ENCODE data around the gene VSX1.

The VSX1 gene

DNA sequence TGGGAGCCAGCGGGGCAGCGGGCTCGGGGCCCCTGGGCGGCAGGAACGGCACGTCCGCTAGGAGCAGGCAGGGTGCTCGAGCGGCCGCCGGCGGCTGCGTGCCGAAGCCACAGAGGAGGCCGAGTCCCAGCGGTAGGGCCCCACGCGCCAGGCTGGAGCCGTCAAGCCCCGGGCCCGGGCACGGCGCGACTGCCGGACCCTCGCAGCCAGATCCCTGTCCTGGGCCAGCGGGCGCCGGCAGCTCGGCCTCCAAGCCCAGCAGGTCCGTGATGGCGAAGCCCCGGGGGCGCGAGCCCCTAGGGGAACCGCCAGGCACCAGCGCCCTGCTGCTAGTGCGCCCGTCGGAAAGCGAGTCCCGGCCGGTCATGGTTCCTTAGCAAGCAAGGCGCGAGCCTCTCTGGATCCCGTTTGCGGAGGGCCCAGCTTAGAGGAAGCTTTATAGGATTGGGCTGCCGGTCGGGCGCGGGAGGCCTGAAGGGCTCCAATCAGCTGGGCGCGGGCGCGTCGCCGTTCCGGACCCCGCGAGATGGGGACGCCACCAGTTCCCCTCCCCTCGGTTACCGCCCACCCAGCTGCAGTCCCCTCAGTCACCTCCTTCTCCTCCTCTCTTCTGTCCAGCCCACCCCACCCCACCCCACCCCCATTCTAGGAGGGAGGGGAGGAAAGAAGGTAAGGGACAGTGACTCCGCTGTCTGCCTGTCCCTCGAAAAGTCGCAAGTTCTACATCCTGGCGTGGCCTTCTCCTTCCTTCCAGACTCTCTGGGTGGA is at the start of gene VSX1:
Gene VSX1 (minus strand): TSS at position 412 of the 768 bp plus-strand sequence. CDS start 45 bp downstream, at position 367.
- no peak for DNase-seq (ENCODE audit: low read depth in 2 of 2)

DNA sequence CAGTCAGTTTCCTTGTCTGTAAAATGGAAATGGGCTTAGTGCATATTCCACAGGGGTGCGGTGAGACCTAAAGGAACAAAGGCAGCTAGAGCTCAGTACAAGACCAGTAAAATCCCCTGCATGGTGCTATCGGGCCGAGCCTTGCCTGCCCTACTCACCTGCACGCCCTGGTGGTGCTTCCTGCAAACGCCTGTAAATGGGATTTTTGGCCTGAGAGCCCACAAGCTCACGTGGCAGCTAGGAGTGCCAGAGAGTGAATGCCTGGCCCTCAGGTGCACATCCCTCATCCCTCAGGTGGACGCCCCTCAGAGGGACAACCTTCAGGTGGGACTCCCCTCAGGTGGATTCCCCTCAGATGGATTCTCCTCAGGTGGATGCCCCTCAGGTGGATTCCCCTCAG is 48.0 kb upstream of the VSX1 start:
- DNase-seq (ENCODE audit: low read depth in 2 of 2) = no peak

DNA sequence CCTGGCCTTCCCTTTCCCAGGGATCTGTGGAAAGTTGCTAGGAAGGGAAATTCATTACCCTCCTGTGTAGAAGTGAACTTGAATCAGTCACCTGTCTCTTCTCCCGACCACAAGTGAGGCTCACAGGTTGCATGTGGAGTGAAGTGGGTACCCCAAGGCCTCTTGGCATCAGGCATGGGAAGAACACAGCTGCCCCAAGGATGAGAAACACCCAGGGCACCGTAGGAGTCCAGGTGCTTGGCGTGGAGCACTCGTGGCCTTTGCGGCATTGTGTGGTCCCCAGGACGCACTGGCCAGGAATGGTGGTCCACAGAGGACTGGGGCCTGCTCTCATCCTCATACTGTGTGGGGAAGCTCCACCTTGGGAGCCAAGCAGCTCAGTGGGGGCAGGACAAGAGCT is 47.5 kb upstream of the VSX1 start:
- no peak for DNase-seq (ENCODE audit: low read depth in 2 of 2)

DNA sequence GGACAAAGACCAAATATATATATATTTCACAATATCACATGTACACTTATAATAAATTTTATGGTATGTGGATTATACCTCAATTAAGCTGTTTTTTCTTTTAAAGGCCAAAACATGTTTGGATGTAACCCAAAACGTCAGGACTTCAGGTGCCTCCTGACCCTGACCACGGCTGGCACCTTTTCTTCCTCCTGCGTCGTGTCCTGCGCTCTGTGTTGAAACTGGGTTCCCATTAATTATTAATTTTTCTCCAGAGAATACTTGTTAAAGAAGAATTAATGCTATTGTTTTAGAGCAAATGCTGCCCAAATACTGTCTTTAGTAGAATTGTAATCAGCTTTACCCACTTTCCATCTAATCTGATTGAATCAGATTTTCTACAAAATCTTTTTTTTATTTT is 46.7 kb upstream of the VSX1 start:
- no peak for DNase-seq (ENCODE audit: low read depth in 2 of 2)

DNA sequence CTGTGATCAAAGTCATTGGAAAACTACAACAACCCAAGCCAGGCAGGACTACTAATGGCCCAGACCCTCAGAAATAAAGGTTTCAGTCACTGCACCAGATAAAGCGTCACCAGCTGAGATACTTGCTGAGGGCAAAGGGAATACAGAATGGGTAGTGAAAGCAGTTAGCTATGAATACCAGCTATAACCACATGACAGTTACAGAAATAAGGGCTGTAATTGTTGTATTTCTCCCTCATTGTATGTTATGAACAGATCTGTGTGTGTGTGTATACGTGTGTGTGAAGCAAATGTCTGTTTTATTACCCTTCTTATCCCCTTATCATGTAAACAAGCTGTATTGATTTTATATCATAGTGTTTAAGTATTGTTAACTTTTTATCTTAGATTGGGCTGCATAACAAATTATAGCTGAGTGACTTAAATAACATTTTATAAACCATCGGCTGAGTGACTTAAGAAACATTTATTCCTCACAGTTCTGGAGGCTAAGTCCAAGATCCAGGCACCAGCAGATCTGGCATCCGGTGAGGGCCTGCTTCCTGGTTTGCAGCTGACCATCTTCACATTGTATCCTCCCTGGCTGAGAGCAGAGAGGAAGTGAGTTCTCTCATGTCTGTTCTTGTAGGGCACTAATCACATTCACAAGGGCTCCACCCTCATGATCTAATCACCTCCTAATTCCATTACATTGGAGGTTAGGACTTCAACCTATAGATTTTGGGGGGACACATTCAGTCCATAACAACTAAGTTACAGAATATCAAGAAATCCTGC is 46.0 kb upstream of the VSX1 start:
- no peak for DNase-seq (ENCODE audit: low read depth in 2 of 2)

DNA sequence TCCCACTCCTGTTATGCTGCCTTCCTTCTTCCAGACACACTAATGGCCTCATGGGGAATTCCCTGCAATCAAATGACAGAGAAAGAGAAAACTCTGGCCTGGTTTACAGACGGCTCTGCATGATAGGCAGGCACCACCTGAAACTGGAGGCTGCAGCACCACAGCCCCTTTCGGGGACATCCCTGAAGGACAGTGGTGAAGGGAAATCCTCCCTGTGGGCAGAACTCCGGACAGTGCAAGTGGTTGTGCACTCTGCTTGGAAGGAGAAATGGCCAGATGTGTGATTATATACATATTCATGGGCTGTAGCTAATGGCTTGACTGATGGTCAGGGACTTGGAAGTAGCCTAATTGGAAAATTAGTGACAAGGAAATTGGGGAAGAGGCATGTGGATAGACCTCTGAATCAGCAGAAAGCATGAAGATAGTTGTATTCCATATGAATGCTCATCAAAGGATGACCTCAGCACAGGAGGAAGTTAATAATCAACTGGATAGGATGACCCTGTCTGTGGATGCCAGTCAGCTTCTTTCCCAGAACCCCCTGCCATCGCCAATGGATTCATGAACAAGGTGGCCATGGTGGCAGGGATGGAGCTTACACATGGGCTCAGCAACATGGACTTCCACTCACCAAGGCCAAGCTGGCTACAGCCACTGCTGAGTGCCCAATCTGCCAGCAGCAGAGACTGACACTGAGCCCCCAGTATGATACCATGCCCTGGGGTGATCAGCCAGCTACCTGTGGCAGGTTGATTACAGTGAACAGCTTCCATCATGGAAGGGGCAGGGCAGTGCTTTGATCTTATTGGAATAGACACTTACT is 44.5 kb upstream of the VSX1 start:
- no peak for DNase-seq (ENCODE audit: low read depth in 2 of 2)

DNA sequence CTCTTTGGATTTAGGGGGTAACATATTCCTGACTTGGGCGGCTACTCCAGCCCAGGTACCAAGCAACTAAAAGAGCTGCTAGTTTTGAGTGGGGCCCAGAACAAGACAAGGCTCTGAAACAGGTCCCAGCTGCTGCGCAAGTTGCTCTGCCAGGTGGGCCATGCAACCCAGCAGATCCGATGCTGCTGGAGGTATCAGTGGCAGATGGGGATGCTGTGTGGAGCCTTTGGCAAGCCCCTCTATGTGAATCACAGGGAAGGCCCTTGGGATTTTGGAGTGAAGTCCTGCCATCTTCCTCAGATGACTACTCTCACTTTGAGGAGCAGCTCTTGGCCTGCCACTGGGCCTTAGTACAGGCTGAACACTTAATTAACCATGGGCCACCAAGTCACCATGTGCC is 43.7 kb upstream of the VSX1 start:
- no peak for DNase-seq (ENCODE audit: low read depth in 2 of 2)

DNA sequence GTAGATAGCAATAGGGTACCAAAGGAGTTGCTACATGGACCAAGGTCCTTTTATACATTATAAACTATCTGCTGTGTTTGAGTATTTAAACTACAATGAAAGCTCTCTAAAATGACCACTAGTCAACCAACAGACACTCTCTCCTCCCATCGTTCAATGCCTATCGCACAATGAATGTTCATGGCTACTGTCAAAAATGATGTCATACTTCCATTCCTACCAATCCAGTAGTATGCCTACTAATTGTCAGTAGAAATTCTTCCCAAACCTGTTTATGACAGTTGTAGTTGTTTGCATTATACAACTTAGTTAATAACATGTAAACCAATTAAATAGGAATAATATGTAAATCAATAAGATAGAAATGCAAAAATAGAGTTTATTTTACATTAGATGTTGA is 39.0 kb upstream of the VSX1 start:
- no peak for DNase-seq (ENCODE audit: low read depth in 2 of 2)

DNA sequence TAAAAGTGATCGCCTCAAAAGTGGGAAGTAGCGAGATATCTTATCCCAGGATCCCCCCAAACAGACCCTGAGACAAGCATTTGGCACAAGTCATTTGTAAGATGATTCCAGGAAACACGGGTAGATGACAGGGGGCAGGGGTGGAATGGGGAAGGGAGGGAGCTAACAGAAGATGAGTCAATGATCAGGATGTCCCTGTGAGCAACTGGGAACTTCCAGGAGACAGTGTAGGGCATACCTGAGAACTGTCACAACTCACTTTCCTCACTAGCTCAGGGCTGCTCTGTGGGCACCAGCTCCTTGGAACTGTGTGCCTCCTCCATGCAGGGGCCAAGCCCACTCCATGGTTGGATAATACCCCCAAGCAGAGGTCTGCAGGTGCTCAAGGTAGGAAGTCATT is 38.5 kb upstream of the VSX1 start:
- no peak for DNase-seq (ENCODE audit: low read depth in 2 of 2)

DNA sequence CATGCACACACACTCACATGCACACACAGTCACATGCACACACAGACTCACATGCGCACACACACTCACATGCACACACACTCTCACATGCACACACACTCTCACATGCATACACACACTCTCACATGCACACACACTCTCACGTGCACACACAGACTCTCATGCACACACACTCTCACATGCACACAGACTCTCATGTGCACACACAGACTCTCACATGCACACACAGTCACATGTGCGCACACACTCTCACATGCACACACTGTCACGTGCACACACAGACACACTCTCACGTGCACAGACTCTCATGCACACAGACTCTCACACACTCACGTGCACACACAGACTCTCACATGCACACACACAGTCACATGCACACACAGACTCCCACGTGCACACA is 36.6 kb upstream of the VSX1 start:
- no peak for DNase-seq (ENCODE audit: low read depth in 2 of 2)

DNA sequence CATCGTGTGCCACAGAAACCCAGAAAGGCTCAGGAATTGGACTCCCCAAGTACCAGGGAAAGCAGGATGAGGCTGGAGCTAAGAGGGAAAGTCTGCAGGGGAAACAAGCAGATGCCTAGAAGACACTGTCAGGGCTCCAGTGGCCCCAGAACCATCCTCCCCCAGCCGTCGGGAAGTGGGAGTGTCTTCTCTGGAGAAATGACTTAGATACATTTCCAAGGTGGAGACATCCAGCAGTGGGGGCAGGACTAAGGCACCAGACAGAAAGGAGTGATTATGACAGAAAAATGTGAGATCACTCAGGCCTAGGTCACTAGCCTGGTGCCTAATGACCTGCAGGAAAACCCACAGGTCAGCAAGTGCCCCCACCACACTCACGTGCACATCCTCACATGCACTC is 36.0 kb upstream of the VSX1 start:
- DNase-seq (ENCODE audit: low read depth in 2 of 2) = no peak

DNA sequence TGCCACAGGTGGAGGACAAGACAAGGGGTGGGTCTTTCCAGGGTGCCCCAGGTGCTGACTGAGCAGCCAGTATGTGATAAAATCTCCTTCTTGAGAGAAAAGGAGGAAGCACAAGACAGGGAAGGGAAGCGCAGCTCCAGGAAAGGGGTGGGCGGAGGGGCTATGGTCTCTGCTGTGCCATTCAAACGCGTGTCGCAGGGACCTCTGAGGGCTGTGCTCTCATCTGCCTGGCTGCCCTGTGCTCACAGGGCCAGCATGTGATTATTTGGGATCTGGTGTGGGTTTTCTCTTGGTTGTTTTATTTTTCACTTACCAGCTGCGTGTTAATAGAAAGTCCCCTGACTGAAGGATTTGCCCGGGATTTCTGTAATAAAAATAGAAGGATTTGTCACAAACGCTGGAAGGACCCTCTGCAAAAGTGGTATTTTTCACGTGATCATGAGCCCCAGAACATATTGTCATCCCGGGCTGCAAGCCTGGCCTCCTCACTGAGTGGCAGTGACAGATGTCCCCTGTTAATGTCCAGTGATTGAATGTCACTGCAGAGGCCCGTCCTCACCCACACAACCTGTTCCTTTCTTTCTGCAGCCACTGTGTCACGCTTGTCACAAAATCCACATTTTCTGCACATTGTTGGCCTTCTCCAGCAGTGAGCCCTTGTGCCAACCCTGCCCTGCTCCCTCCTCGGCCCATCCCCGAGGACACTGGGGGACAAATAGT is 35.0 kb upstream of the VSX1 start:
- no peak for DNase-seq (ENCODE audit: low read depth in 2 of 2)

DNA sequence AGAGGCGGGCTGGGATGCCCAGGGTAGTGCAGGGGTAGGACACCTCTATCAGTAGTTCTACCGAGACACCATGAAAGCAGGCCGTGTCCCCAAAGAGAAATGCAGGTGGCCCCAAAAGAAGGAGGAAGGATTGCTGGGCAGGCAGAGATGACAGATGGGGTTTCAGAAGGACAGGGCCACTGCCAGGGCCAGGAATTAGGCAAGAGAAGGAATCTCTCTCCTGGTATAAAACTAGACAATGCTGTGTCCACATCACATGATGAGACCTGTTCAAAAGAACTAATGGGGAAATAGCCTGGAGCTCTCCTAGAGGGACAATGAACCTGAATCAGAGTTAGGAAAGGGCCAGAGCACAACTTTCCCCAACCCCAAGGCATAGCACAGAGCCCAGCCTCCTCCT is 21.6 kb upstream of the VSX1 start:
- no peak for DNase-seq (ENCODE audit: low read depth in 2 of 2)

DNA sequence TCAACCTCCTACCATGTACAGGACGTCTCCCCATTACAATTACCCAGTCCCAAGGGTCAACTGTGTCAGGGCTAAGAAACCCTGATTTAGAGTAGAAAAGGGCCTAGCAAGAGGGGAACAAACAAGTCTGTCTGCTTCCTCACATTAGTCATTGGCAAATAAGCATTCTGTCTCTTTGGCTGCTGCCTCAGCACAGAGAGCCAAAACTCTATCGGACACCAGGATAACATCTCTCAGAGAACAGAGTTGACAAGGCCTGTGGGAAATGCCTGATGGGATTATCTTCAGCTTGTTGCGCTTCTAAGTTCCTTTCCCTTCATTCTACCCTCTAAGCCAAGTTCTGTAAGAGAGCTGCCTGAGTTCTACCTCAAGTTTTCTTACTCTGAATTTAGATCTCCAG is 19.0 kb upstream of the VSX1 start:
- no peak for DNase-seq (ENCODE audit: low read depth in 2 of 2)

DNA sequence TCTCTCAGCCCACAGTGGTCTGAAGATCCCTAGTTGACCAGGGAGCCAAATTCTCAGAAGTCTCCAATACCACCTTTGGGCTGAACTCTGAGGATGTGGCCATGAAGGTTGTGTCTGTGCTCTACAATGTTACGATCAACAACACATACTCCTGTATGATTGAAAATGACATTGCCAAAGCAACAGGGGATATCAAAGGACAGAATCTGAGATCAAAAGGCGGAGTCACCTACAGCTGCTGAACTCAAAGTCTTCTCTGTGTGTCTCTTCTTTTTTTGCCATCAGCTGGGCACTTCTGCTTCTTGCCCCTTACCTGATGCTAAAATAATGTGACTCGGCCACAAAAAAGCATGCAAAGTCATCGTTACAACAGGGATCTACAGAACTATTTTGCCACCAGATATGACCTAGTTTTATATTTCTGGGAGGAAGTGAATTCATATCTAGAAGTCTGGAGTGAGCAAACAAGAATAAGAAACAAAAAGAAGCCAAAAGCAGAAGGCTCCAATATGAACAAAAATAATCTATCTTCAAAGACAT is 17.7 kb upstream of the VSX1 start:
- DNase-seq (ENCODE audit: low read depth in 2 of 2) = no peak

DNA sequence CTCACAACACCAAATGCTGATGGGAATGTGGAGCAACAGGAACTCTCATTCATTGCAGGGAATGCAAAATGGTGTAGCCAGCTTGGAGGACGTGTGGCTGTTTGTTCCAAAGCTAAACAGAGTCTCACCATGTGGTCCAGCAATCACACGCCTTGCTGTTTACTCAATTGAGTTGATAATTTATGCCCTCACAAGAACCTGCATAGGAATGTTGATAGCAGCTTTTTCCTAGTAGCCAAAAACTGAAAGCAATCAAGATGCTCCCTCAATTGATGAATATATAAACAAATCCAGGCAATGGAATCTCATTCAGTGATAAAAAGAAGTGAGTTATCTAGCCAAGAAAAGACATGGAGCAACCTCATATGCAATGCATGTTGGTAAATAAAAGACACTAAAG is 15.6 kb upstream of the VSX1 start:
- no peak for DNase-seq (ENCODE audit: low read depth in 2 of 2)

DNA sequence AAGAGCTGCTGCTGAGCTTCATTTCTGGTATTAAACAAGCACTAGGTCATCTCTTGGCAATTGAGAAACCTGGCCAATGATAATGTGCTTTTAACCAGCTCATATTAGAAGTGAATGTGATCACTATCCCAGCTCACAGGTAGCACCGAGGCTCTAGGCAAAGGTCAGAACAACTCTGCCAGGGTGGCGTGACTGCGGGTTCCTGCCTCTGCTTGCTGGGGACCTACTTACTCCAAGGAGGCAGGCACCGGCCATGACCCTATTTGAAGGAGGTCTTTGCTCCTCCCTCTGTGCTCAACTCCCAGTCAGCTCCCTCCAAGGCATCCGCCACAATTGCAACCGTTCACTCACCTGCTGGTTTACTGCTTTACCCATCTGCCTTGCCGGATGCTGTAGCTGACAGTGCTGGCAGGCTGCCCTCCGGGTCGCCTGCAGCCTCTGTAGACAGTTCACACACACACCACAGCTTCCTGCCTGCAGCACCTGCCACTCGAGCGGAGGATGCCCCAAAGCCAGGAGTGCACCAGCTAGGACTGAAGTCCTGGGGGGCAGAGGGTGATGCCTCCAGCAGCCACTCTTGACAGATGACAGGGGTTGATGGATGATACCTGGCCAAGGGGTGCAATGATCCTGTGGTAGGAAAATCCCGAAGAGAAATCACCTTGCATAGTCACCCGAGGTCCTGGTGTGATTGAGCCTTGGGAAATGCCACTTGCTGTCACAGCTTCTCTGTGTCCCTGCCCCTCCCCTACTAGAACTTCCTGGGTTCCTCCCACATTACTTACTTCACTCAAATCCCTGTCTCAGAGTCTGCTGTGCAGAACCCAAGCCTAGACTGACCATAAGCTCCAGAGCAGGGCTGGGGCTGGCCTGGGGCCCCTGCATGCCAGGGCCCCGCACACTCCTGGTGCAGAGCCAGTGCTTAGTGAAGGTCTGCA is 8.8 kb upstream of the VSX1 start:
- DNase-seq (ENCODE audit: low read depth in 2 of 2) = peak; percentile 24 to 50

DNA sequence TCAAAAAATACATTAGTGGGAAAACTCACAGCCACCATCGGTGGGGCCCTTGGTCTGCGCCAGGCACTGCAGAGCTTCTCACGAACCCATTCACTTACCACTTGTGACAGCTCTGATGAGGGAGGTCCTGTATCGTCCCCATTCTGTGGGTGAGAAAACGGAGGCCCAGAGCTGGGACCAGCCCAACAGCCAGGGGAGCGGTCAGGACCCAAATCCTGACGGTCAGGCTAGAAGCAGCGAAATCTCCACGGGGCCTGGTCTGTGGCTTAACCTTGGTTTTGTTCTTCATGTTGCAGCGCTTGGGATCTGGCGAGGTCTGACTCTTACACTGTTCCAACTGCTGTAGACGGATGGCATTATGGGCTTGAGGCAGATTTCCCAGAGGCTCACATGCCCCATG is 7.7 kb upstream of the VSX1 start:
- no peak for DNase-seq (ENCODE audit: low read depth in 2 of 2)

DNA sequence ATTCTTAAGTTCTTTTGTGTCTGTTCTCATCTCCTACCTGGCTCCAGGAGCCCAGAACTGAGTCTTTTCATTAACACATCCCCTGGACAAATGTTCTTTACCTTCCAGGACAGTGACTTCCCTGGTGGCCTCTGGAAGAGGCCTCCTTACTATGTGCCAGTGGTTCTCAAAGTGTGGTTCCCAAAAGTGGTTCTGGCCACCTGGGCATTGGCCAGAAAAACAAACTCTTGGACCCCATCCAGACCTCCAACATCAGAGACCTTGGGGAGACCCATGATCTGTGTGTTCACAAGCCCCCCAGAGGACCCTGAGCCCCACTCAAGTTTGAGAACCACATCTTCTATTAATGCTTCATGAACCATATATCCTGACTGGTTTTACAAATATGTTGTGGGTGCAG is 7.2 kb upstream of the VSX1 start:
- no peak for DNase-seq (ENCODE audit: low read depth in 2 of 2)

DNA sequence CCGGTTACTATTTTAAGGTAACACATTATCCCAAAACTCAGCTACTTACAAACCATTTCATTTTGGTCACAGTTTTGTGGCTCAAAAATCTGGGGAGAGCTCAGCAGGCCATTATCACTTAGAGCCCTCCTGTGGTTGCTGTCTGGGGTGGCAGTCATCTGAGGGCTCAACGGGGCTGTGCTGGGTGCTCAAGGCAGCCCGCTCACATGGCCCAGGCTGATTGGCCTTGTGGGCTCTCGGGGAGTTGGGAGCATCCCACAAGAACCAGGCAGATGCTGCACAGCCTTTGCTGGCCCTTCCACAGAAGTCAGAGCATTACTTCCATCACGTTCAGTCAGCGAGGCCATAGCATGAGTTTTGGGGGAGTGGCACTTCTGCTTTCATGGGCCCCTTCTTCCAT is 6.3 kb upstream of the VSX1 start:
- DNase-seq (ENCODE audit: low read depth in 2 of 2) = no peak

All from stimulated activated CD4-positive, alpha-beta T cell treated with anti-CD3 and anti-CD28 coated beads, Interleukin-12 subunit alpha, Interleukin-12 subunit beta, amount 100 ng/mL, for 24 hours (primary cell).